Measurements from ENCODE around the gene SULT1C4.

Gene SULT1C4
- long read RNA-seq: 0 reads

- Histone ChIP-seq H3K4me3 (replicated peaks; ENCODE audit: insufficient read depth, low read length) (no peak within 1 kb of the TSS), H3K27me3 (ENCODE audit: insufficient read depth, poor library complexity, severe bottlenecking) (no peaks in the 10 kb centered on the region), H3K27ac (replicated peaks) (no peak within 1 kb of the TSS)
- TF ChIP-seq REST (IDR thresholded peaks at IDR 0.05; ENCODE audit: insufficient replicate concordance, low read depth) (no peak), POLR2AphosphoS5 (IDR thresholded peaks at IDR 0.05; ENCODE audit: low read depth) (no peak), GABPA (IDR thresholded peaks at IDR 0.05; ENCODE audit: low read depth) (no peak), CTCF (IDR thresholded peaks at IDR 0.05; ENCODE audit: insufficient read depth, low read length) (no peak), SPI1 (IDR thresholded peaks at IDR 0.05; ENCODE audit: borderline replicate concordance, low read depth) (no peak)
- DNase-seq (ENCODE audit: low read depth in 1 of 2, low spot score in 1 of 2): no peak
Measured at GRCh38 chr2:108377815-108378630, at the start of gene SULT1C4. Gene SULT1C4, plus strand, starts transcription at chr2:108377954. Its CDS starts 384 bp downstream, at chr2:108378338.

- Histone ChIP-seq H3K27ac (replicated peaks) (no peak overlapping the region), H3K4me3 (replicated peaks; ENCODE audit: insufficient read depth, low read length) (no peak overlapping the region), H3K27me3 (ENCODE audit: insufficient read depth, poor library complexity, severe bottlenecking) (no peaks in the 10 kb centered on the region)
- DNase-seq (ENCODE audit: low read depth in 1 of 2, low spot score in 1 of 2): no peak
- no peak for TF ChIP-seq CTCF (IDR thresholded peaks at IDR 0.05; ENCODE audit: insufficient read depth, low read length)
- no peak for TF ChIP-seq REST (IDR thresholded peaks at IDR 0.05; ENCODE audit: insufficient replicate concordance, low read depth)
- TF ChIP-seq SPI1 (IDR thresholded peaks at IDR 0.05; ENCODE audit: borderline replicate concordance, low read depth): no peak
- no peak for TF ChIP-seq POLR2AphosphoS5 (IDR thresholded peaks at IDR 0.05; ENCODE audit: low read depth)
- no peak for TF ChIP-seq GABPA (IDR thresholded peaks at IDR 0.05; ENCODE audit: low read depth)
Measured at GRCh38 chr2:108329771-108330170, 48.0 kb upstream of the SULT1C4 start.

- Histone ChIP-seq H3K27me3 (ENCODE audit: insufficient read depth, poor library complexity, severe bottlenecking) (no peaks in the 10 kb centered on the region), H3K4me3 (replicated peaks; ENCODE audit: insufficient read depth, low read length) (no peak overlapping the region), H3K27ac (replicated peaks) (no peak overlapping the region)
- TF ChIP-seq GABPA (IDR thresholded peaks at IDR 0.05; ENCODE audit: low read depth) (no peak), CTCF (IDR thresholded peaks at IDR 0.05; ENCODE audit: insufficient read depth, low read length) (no peak), POLR2AphosphoS5 (IDR thresholded peaks at IDR 0.05; ENCODE audit: low read depth) (no peak), SPI1 (IDR thresholded peaks at IDR 0.05; ENCODE audit: borderline replicate concordance, low read depth) (no peak), REST (IDR thresholded peaks at IDR 0.05; ENCODE audit: insufficient replicate concordance, low read depth) (no peak)
- no peak for DNase-seq (ENCODE audit: low read depth in 1 of 2, low spot score in 1 of 2)
Measured at GRCh38 chr2:108330979-108331378, 46.8 kb upstream of the SULT1C4 start.

Data from HL-60 (cell line).